Activated naive CD4-positive, alpha-beta T cell treated with anti-CD3 and anti-CD28 coated beads, Interleukin-2, amount 50 U/mL, for 16 hours (primary cell): ENCODE results near the gene QSOX1.
"Not testable (repeated sequence)": the region's sequence is repeated elsewhere in the genome, so short reads cannot be mapped to it uniquely, and the experiment has no call there.

Experiments used
- DNase-seq: peaks from one replicate; pipeline ENCODE4 v3.0.0-alpha.2; 2020

Gene QSOX1

GRCh38 chr1:180194048-180194425 is 39.4 kb downstream of the QSOX1 start:
- no peak for DNase-seq

DNA sequence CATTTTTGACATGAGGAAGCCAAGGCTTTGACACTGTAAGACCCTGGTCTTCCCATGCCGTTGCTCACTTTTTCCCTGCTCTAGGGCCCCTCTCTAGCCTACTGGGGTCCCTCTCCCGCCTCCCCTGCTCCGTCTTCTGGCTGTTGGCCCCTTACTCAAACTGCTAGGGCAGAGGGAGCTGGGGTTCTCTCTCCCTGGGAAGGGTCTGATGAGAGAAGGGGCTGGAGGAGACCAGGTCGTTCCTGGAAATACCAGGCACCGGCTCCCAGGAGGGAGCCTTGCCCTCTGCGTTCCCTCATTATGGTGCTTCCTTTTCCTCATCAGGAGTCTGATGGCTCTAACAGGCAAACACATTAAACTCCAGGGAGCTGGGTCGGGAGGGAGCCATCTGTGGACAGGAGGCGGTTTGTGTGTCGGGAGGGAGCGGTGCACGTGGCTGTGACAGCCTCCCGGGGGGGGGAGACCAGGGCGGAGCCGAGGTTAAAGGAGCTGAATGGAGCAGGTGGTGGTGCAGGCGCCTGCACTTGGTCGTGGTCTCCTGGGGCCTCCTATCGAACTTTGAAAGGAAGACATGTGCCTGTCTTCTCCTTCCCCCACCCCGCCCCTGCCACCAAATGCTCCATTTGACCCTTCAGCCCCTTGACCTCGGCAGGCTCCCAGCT is 40.0 kb downstream of the QSOX1 start:
- no peak for DNase-seq

GRCh38 chr1:180195401-180195800 is 40.7 kb downstream of the QSOX1 start:
- no peak for DNase-seq

GRCh38 chr1:180195916-180196315 is 41.2 kb downstream of the QSOX1 start:
- DNase-seq = no peak

DNA sequence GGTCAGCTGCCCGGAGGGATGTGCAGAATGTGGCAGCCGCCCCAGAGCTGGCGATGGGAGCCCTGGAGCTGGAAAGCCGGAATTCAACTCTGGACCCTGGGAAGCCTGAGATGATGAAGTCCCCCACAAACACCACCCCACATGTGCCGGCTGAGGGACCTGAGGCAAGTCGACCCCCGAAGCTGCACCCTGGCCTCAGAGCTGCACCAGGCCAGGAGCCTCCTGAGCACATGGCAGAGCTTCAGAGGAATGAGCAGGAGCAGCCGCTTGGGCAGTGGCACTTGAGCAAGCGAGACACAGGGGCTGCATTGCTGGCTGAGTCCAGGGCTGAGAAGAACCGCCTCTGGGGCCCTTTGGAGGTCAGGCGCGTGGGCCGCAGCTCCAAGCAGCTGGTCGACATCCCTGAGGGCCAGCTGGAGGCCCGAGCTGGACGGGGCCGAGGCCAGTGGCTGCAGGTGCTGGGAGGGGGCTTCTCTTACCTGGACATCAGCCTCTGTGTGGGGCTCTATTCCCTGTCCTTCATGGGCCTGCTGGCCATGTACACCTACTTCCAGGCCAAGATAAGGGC is 41.9 kb downstream of the QSOX1 start:
- DNase-seq = no peak

- no peak for DNase-seq
These were observed 42.6 kb downstream of the QSOX1 start for GRCh38 chr1:180197231-180197630.

DNA sequence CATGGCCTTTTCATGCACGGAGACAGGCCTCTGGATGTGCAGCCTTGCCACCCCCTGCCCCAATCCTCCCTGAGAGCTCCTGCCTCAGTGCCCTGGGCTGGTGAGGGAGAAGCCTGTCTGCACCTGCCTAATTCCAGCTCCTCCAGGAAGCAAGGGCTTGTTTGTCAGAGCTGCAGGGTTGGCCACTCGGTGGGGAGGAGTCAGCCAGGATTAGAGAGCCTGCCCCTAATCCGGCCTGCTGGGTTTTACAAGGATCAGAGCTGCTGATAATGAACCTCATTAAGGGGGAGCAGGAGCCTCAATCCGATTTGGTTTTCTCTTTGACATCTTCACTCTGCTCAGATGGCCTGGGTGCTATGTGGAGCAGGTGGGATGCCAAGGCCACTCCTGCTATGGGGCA is 43.5 kb downstream of the QSOX1 start:
- DNase-seq = no peak

GRCh38 chr1:180198611-180199010 is 43.9 kb downstream of the QSOX1 start:
- DNase-seq = no peak

- no peak for DNase-seq
These were observed 44.3 kb downstream of the QSOX1 start for GRCh38 chr1:180199018-180199417.

DNA sequence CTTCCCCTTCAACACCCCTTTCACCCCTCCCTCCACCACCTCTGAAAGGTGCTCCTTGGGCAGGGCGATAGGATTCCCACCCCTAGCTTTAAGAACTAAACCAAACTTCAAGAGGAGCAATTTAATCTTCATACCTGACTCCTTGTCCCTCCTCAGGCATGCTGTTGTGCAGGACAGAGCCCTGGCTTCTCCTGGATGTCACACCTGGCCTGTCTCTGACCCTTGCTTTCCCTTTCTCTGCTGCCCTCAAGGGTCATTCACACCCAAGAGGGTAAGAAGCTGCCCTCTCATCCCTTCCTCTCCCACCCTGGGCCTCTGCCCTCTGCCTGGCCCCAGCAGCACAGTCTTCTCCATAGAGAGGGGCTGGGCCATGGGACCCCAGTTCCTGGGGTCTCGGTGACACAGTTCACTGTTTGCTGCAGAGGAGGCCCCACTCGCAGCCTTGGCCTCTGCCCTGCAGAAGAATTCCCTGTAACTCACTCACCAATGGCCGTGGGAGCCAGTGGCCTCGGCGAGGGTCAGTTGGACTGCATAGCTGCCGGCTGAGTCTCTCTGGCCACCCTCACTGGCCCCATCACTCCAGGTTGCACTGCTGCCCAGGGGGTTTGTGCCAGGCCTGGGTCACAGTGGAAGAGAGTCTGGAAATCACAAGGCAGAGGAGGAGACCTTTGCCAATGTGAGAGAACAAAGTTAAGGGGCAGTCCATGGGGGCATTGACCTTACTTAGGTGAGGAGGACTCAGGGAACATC is 47.0 kb downstream of the QSOX1 start:
- no peak for DNase-seq

- not testable (repeated sequence) for DNase-seq
These were observed 47.9 kb downstream of the QSOX1 start for GRCh38 chr1:180202588-180202987.

DNA sequence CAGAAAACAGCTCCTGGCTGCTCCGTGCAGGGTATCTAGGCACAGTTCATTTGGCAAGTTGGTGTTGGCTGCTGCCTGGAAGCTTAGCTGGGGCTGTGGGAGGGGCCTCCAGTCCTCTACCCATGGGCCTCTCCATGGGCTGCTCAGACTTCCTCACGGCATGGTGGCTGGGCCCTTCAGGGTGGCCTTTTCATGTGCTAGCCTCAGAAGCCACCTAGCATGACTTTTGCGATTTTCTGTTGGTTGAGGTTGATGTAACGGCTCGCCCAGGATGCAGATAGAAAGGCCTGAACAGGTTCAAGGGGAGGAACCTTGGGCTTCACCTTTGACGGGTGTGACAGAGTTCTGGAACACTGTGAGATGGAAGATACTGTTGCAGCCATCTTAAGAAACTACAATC is 49.6 kb downstream of the QSOX1 start:
- DNase-seq = no peak

DNA sequence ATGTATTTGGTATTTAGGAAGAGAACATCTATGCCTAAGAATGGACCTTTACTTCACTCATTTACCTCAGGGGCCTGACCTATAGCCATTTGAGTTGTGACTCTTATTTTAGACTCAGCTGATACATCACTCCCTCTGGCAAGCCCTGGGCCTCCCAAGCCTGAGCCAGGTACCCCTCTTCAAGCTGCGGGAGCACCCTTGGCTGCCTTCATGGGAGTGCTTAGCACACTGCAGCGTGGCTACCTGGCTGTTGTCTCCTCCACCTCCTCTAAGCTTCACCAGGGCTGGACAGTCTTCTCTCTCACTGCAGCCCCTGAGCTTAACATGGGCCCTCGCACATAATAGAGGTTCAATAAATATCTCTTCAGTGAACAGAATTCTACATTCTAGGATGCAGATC is 51.9 kb downstream of the QSOX1 start:
- no peak for DNase-seq

GRCh38 chr1:180208264-180208663 is 53.6 kb downstream of the QSOX1 start:
- DNase-seq = no peak

GRCh38 chr1:180210008-180210620 is 55.4 kb downstream of the QSOX1 start:
- no peak for DNase-seq

DNA sequence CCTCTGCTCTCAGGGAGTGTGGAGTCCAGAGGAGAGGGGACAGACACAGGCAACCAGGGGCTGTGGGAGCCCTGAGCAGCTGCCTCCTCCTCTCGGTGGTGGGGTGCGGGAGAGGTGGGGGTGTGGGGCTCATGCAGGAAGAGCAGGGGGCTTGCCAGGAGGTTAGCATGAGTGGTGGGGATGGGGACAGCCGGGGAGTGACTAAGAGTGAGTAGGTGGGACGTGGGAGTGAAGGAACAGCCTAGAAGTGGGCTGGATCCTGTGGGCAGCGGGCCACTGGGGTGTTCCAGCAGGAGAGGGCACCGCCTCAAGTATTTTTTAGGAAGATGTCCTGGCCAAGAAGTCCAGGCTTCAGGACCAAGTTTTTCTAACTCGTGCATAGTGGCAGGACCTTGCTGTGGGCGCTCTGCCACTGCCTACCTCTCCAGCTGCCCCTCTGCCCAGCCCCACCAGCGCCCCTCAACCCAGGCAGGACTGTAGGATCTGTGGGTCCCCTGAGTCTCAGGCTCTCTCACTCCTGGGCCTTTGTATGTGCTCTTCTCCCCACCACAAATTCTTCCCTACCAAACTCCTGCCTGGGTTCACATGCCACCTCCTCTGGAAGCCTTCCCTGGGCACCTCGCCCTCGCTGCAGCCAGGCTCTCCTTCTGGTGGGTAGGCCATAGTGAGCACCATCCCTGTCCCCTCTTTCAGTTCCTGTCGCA is 56.6 kb downstream of the QSOX1 start:
- DNase-seq = no peak

GRCh38 chr1:180211860-180212229 is 57.2 kb downstream of the QSOX1 start:
- no peak for DNase-seq

DNA sequence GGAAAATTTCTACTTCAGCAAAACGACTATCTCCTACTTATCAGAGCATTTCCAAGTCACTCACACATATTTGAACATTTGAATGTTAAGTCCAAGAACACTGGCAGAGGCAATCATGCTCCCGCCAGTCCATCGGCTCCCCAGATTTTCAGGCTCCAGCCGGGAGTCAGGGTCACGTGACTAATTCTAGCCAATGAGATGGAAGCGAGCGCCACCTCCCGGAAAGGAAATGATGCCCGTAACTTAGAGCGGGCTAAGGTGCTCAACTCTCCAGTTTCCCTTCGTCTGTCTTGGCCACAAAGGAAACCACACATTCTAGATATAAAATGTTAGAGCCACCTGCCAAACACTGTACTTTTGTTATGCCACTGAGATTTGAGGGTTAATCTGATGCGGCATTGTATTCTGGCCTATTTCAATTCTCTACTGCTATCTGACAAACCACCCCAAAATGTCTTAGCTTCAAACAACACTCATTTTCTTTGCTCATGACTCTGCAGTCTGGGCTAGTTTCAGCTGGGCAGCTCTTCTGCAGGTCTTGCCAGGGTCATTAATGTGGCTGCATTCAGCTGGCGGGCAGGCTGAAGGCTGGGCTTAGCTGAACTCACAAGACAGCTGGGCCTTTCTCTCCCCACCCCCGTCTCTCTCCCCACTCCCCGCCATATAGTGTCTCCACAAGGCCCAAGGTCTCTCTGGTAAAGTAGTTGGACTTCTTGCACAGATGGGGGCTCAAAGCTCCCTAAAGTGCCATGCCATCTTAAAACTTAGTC is 58.9 kb downstream of the QSOX1 start:
- no peak for DNase-seq

DNA sequence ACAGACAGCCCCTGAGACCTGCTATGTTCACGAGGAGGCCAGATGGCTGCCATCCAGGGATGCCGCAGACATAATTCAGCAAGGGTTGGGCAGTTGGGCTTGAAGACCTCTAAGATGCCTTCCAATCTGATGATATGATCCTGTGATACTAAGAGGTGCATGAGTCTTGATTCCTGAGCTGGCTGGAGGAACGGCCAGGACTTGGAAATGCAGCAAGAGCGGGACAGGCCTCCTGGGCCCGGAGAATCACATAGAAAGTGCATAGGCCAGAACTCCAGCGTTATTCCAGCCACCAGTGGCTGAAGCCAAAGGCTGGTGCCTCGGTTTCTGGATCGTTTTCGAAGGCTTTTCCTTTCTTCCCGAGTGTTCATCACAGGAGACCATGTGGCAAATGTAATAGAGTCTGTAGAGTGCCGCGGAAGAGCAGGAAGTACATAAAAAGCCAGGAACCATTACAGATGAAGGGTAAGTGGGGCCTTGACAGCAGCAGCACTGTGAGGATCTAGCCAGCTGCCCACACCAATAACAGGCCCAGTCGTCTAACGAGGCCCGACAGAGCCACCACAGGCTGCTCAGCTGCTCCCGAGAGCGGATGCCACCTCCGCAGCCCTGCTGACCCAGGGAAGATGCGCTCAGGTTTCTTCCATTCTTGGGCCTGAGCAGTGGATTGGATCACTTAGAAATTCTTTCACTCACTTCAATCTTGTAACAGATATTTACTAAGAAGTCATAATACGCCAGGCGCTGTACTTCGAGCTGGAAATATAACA is 61.4 kb downstream of the QSOX1 start:
- no peak for DNase-seq

- DNase-seq = no peak
These were observed 62.3 kb downstream of the QSOX1 start for GRCh38 chr1:180217006-180217405.
